Measurements from ENCODE around the gene UGDH. TPM values are rescaled to one million over a fixed set of nuclear protein-coding genes. Genes with fewer than 3 reads are reported as not detected.

Gene UGDH
- total and polyA plus RNA-seq, 9 of the 15 experiments (the other 6 are each of a cell fraction or from before 2014, with no cell fraction given), result 5.5 to 21.7 (median 16.2) TPM

DNA sequence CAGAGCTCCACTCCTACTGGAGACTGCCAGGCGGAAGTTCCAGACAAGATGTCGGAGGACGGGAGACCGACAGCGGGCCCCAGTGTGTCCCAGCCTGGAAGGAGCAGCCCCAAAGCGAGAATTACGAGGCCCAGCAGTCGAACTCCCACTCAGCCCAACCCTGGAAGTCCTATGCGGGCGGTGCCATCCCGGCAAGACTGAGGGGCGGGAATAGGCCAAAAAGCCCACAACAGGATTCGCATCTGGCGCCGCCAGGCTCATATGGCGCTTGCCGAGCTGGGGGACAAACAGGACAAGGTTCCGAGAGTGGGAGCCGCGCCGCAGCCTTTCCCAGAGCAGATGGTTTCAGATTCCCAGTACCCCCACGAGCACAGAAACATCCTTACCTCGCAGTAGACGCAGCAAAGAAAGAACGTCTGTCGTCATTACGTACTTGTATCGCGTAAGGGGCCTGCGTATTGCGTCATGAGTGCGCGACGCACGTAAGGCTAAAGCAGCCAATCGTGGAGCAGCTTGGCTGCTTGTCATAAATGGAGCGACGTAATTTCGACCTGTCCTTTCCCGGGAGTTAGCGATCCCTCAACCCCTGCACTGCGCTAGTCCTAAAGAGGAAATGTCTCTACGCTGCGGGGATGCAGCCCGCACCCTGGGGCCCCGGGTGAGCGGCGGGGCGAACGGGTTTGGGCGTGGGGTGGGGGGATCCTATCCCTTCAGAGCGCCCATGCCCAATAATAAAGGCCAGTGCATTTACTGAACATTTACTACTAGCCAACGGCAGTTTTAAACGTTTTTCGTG is 68.5 kb downstream of the UGDH start, which contains the start of the genes LIAS and RPL9 (continued):
- TF ChIP-seq, protein P1, sequence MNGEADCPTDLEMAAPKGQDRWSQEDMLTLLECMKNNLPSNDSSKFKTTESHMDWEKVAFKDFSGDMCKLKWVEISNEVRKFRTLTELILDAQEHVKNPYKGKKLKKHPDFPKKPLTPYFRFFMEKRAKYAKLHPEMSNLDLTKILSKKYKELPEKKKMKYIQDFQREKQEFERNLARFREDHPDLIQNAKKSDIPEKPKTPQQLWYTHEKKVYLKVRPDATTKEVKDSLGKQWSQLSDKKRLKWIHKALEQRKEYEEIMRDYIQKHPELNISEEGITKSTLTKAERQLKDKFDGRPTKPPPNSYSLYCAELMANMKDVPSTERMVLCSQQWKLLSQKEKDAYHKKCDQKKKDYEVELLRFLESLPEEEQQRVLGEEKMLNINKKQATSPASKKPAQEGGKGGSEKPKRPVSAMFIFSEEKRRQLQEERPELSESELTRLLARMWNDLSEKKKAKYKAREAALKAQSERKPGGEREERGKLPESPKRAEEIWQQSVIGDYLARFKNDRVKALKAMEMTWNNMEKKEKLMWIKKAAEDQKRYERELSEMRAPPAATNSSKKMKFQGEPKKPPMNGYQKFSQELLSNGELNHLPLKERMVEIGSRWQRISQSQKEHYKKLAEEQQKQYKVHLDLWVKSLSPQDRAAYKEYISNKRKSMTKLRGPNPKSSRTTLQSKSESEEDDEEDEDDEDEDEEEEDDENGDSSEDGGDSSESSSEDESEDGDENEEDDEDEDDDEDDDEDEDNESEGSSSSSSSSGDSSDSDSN (IDR thresholded peaks at IDR 0.05; ENCODE audit: borderline replicate concordance in 1 of 2, low read depth in 2 of 2, low read length in 2 of 2), result no peak
- TF ChIP-seq SNIP1 (IDR thresholded peaks at IDR 0.05; ENCODE audit: low read depth), result no peak
- TF ChIP-seq, protein P2, sequence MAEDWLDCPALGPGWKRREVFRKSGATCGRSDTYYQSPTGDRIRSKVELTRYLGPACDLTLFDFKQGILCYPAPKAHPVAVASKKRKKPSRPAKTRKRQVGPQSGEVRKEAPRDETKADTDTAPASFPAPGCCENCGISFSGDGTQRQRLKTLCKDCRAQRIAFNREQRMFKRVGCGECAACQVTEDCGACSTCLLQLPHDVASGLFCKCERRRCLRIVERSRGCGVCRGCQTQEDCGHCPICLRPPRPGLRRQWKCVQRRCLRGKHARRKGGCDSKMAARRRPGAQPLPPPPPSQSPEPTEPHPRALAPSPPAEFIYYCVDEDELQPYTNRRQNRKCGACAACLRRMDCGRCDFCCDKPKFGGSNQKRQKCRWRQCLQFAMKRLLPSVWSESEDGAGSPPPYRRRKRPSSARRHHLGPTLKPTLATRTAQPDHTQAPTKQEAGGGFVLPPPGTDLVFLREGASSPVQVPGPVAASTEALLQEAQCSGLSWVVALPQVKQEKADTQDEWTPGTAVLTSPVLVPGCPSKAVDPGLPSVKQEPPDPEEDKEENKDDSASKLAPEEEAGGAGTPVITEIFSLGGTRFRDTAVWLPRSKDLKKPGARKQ (CRISPR knock-in tag; IDR thresholded peaks at IDR 0.05), result no peak
- TF ChIP-seq, protein P3, sequence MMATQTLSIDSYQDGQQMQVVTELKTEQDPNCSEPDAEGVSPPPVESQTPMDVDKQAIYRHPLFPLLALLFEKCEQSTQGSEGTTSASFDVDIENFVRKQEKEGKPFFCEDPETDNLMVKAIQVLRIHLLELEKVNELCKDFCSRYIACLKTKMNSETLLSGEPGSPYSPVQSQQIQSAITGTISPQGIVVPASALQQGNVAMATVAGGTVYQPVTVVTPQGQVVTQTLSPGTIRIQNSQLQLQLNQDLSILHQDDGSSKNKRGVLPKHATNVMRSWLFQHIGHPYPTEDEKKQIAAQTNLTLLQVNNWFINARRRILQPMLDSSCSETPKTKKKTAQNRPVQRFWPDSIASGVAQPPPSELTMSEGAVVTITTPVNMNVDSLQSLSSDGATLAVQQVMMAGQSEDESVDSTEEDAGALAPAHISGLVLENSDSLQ (IDR thresholded peaks at IDR 0.05), result peak; percentile 85
- TF ChIP-seq, protein P4, sequence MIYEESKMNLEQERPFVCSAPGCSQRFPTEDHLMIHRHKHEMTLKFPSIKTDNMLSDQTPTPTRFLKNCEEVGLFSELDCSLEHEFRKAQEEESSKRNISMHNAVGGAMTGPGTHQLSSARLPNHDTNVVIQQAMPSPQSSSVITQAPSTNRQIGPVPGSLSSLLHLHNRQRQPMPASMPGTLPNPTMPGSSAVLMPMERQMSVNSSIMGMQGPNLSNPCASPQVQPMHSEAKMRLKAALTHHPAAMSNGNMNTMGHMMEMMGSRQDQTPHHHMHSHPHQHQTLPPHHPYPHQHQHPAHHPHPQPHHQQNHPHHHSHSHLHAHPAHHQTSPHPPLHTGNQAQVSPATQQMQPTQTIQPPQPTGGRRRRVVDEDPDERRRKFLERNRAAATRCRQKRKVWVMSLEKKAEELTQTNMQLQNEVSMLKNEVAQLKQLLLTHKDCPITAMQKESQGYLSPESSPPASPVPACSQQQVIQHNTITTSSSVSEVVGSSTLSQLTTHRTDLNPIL (CRISPR knock-in tag; IDR thresholded peaks at IDR 0.05), result no peak
- TF ChIP-seq ZFX (CRISPR knock-in tag; IDR thresholded peaks at IDR 0.05), result peak; percentile 100
- TF ChIP-seq KHSRP (IDR thresholded peaks at IDR 0.05), result peak; percentile 98
- TF ChIP-seq, protein P5, sequence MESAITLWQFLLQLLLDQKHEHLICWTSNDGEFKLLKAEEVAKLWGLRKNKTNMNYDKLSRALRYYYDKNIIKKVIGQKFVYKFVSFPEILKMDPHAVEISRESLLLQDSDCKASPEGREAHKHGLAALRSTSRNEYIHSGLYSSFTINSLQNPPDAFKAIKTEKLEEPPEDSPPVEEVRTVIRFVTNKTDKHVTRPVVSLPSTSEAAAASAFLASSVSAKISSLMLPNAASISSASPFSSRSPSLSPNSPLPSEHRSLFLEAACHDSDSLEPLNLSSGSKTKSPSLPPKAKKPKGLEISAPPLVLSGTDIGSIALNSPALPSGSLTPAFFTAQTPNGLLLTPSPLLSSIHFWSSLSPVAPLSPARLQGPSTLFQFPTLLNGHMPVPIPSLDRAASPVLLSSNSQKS (CRISPR knock-in tag; IDR thresholded peaks at IDR 0.05), result no peak
- no peak for TF ChIP-seq ZNF253 (CRISPR knock-in tag; conservative IDR thresholded peaks at IDR 0.05)
- no peak for TF ChIP-seq MAFG (tag; conservative IDR thresholded peaks at IDR 0.05)
- no peak for TF ChIP-seq SETDB1 (IDR thresholded peaks at IDR 0.05; ENCODE audit: low read length)
- TF ChIP-seq, protein P6, sequence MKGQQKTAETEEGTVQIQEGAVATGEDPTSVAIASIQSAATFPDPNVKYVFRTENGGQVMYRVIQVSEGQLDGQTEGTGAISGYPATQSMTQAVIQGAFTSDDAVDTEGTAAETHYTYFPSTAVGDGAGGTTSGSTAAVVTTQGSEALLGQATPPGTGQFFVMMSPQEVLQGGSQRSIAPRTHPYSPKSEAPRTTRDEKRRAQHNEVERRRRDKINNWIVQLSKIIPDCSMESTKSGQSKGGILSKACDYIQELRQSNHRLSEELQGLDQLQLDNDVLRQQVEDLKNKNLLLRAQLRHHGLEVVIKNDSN (CRISPR knock-in tag; IDR thresholded peaks at IDR 0.05), result peak; percentile 14; the same call in 1 of the 2 replicates
- TF ChIP-seq, protein P7, sequence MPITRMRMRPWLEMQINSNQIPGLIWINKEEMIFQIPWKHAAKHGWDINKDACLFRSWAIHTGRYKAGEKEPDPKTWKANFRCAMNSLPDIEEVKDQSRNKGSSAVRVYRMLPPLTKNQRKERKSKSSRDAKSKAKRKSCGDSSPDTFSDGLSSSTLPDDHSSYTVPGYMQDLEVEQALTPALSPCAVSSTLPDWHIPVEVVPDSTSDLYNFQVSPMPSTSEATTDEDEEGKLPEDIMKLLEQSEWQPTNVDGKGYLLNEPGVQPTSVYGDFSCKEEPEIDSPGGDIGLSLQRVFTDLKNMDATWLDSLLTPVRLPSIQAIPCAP (CRISPR knock-in tag; IDR thresholded peaks at IDR 0.05; ENCODE audit: borderline replicate concordance), result no peak
- no peak for TF ChIP-seq SRSF7 (optimal IDR thresholded peaks at IDR 0.05; ENCODE audit: low read depth, low read length)
- peak; percentile 29 to 100; a peak in 3 of 4 replicates for TF ChIP-seq TBL1XR1 (IDR thresholded peaks at IDR 0.05; ENCODE audit: low read length in 2 of 2)
- no peak for TF ChIP-seq DMBX1 (CRISPR knock-in tag; IDR thresholded peaks at IDR 0.05; ENCODE audit: borderline replicate concordance)
- no peak for TF ChIP-seq ZNF133 (CRISPR knock-in tag; IDR thresholded peaks at IDR 0.05)
- no peak for TF ChIP-seq ETV1 (tag; conservative IDR thresholded peaks at IDR 0.05; ENCODE audit: low read depth)
